HepG2 (cell line): ENCODE data around the gene C16orf82. TPM values are rescaled to one million over a fixed set of nuclear protein-coding genes. Genes with fewer than 3 reads are reported as not detected.

Experiments used
- ATAC-seq: fragments of 200-7000 bp; cut with Tn5 transposase; 3 replicates; pipeline ENCODE4 v1.9.1; 2020; ENCODE audit warnings: mild to moderate bottlenecking, moderate library complexity
- BruUV-seq: library from RNA; stranded (reverse); fragments of 400-500 nt; replicated peaks from 2 replicates; lab custom pipeline; 2021; lab: Mats Ljungman, UMichigan
- CTCF ChIA-PET: fragments of 300-600 bp; formaldehyde crosslinking; extraction: SDS; loops from one replicate; lab custom pipeline; 2021; ENCODE audit warnings: low total read pairs, inconsistent platforms, low intra/inter-chr PET ratio; lab: Yijun Ruan, JAX
- POLR2A ChIA-PET: fragments of 350-600 bp; sonication (Branson Sonifier 250); formaldehyde crosslinking; loops from one replicate; lab custom pipeline; 2020; ENCODE audit warnings: antibody characterized with exemption, inconsistent platforms; lab: Yijun Ruan, JAX
- DNase-seq: peaks from one replicate; pipeline ENCODE4 v3.0.0-alpha.2; 2015; ENCODE audit warnings: low spot score
- FAIRE-seq: peaks from 3 replicates; lab custom pipeline; 2011; peaks lifted over from hg19 to GRCh38; lab: Jason Lieb, UNC
- H2AFZ ChIP-seq: one replicate; pipeline ENCODE4 v1.6.1; 2011; ENCODE audit warnings: low read length, inconsistent platforms
- H3K27ac ChIP-seq: fragments of 300-600 bp; 3 replicates; pipeline ENCODE4 v1.8.0; 2011; ENCODE audit warnings: mixed run types, mild to moderate bottlenecking, mixed read lengths, low read length, inconsistent platforms; ENCODE audit not compliant: insufficient read depth; ENCODE audit errors: extremely low read length
- H3K27me3 ChIP-seq, 2 experiments: fragments of 200-600 bp in 1 of 2; 2 replicates in 1 of 2; 3 replicates in 1 of 2; pipeline versions ENCODE4 v1.6.0 to v1.8.0; 2011; ENCODE audit warnings: low read length in 2 of 2, mild to moderate bottlenecking in 2 of 2, moderate library complexity in 2 of 2, inconsistent platforms in 1 of 2; ENCODE audit not compliant: insufficient read depth in 2 of 2, control insufficient read depth in 1 of 2
- H3K36me3 ChIP-seq, 2 experiments: fragments of 200-600 bp in 1 of 2; replicated peaks in 1 of 2; 2 replicates in 1 of 2; 3 replicates in 1 of 2; pipeline versions ENCODE4 v1.5.1 to v1.8.0; 2011; ENCODE audit warnings: low read length in 2 of 2, inconsistent platforms in 1 of 2; ENCODE audit not compliant: insufficient read depth in 2 of 2, control insufficient read depth in 1 of 2
- H3K4me1 ChIP-seq: 2 replicates; pipeline ENCODE4 v1.5.1; 2012; ENCODE audit warnings: low read length, inconsistent platforms; ENCODE audit not compliant: insufficient read depth
- H3K4me2 ChIP-seq: 2 replicates; pipeline ENCODE4 v1.6.0; 2011; ENCODE audit warnings: low read depth, low read length, inconsistent platforms
- H3K4me3 ChIP-seq, 3 experiments: fragments of 200-600 bp in 1 of 3; sonication (generic), shearing (Covaris generic) in 1 of 3; replicated peaks in 1 of 3; 2 replicates each; pipeline ENCODE4 v1.5.1; 2011 to 2016; ENCODE audit warnings: low read length in 3 of 3, inconsistent platforms in 2 of 3, low read depth in 2 of 3, mild to moderate bottlenecking in 2 of 3, control low read depth in 1 of 3, mixed read lengths in 1 of 3; ENCODE audit not compliant: insufficient read depth in 1 of 3
- H3K79me2 ChIP-seq: one replicate; pipeline ENCODE4 v1.6.1; 2011; ENCODE audit warnings: low read length, inconsistent platforms; ENCODE audit not compliant: insufficient read depth
- H3K9ac ChIP-seq: 2 replicates; pipeline ENCODE4 v1.6.0; 2011; ENCODE audit warnings: mild to moderate bottlenecking, low read depth, low read length, inconsistent platforms; ENCODE audit not compliant: insufficient read depth
- H3K9me3 ChIP-seq: 2 replicates; pipeline ENCODE4 v1.5.1; 2012; ENCODE audit warnings: mild to moderate bottlenecking, low read length
- H4K20me1 ChIP-seq: 2 replicates; pipeline ENCODE4 v1.6.0; 2011; ENCODE audit warnings: inconsistent platforms, mild to moderate bottlenecking, low read length, moderate library complexity; ENCODE audit not compliant: insufficient read depth
- CBX5 ChIP-seq: sonication (generic); formaldehyde crosslinking; IDR thresholded peaks from 2 replicates; pipeline ENCODE4 v1.4.0; 2020; ENCODE audit warnings: missing genetic modification reagents, borderline replicate concordance
- DNMT1 ChIP-seq: sonication (generic); formaldehyde crosslinking; IDR thresholded peaks from 2 replicates; pipeline ENCODE4 v1.5.1; 2020; ENCODE audit warnings: mild to moderate bottlenecking, missing genetic modification reagents
- E2F1 ChIP-seq: sonication (generic); formaldehyde crosslinking; IDR thresholded peaks from 2 replicates; pipeline ENCODE4 v1.5.0; 2020; ENCODE audit warnings: missing genetic modification reagents
- JUN ChIP-seq: sonication (generic); formaldehyde crosslinking; IDR thresholded peaks from 2 replicates; pipeline ENCODE4 v1.4.0; 2020; ENCODE audit warnings: mild to moderate bottlenecking, missing genetic modification reagents
- KLF11 ChIP-seq: IDR thresholded peaks from 2 replicates; pipeline ENCODE4 v1.6.1; 2016; ENCODE audit warnings: missing compliant biosample characterization
- NCOA5 ChIP-seq: sonication (generic); formaldehyde crosslinking; IDR thresholded peaks from 2 replicates; pipeline ENCODE4 v1.4.0; 2020; ENCODE audit warnings: missing genetic modification reagents
- NFAT5 ChIP-seq: sonication (generic); formaldehyde crosslinking; IDR thresholded peaks from 2 replicates; pipeline ENCODE4 v1.4.0; 2020; ENCODE audit warnings: missing genetic modification reagents
- PCBP2 ChIP-seq: fragments of 200-400 bp; formaldehyde crosslinking; optimal IDR thresholded peaks from 2 replicates; pipeline ENCODE3; 2018; ENCODE audit warnings: low read length, low read depth; ENCODE audit not compliant: poor library complexity, severe bottlenecking
- POLR2A ChIP-seq, 2 experiments: IDR thresholded peaks; 2 replicates each; pipeline ENCODE4 v1.6.1; 2011; ENCODE audit warnings: low read depth in 2 of 2, low read length in 2 of 2, mild to moderate bottlenecking in 1 of 2, moderate library complexity in 1 of 2; ENCODE audit not compliant: insufficient read depth in 1 of 2
- ZNF225 ChIP-seq: sonication (generic); formaldehyde crosslinking; IDR thresholded peaks from 2 replicates; pipeline ENCODE4 v1.4.0; 2020; ENCODE audit warnings: mild to moderate bottlenecking, missing genetic modification reagents
- ZNF572 ChIP-seq: sonication (generic); formaldehyde crosslinking; IDR thresholded peaks from 2 replicates; pipeline ENCODE4 v1.5.1; 2020; ENCODE audit warnings: mild to moderate bottlenecking, missing genetic modification reagents
- WGBS: methylation state at CpG from one replicate; pipeline ENCODE4 v1.1.6; 2017; ENCODE audit warnings: low lambda C conversion rate; 5-methylcytosine and 5-hydroxymethylcytosine counted together
- in situ Hi-C: cut with HindIII; loops from 2 replicates; pipeline ENCODE4 v1.10.0; 2017; ENCODE audit warnings: low pct_unique_long_range_greater_than_20kb; ENCODE audit not compliant: extremely low pct_ligation_motif_present
- intact Hi-C: fragments of 100-400 bp; cut with micrococcal nuclease; formaldehyde crosslinking; loops from one replicate; pipeline ENCODE4 v1.10.0; 2022; ENCODE audit not compliant: unreplicated experiment
- polyA plus RNA-seq, 8 experiments: library from polyadenylated mRNA; depleted of rRNA in 3 of 8; stranded (reverse) in 7 of 8; unstranded in 1 of 8; fragments of >200 nt; fragmentation: Illumina TruSeq in 4 of 8; extraction: Trizol in 4 of 8; gene quantifications; 2 replicates each; pipeline versions ENCODE4 v1.2.1 to v1.2.3, GENCODE V29; 2011 to 2016; ENCODE audit warnings: low read depth in 4 of 8, missing spikeins in 1 of 8, mixed read lengths in 1 of 8; ENCODE audit not compliant: insufficient read depth in 1 of 8
- total RNA-seq, 5 experiments: library from RNA; depleted of rRNA; stranded (reverse); fragments of >200 nt; fragmentation: Illumina TruSeq; extraction: Trizol; gene quantifications; 2 replicates each; pipeline ENCODE4 v1.2.3, GENCODE V29; 2016; ENCODE audit warnings: low read depth in 1 of 5

Gene C16orf82
- total and polyA plus RNA-seq, 2 of the 13 experiments (the other 11 are each of a cell fraction or from before 2014, with no cell fraction given): not detected

- FAIRE-seq (no peak), DNase-seq (no peak), ATAC-seq (no peak)
- POLR2A ChIA-PET: no interaction called here
- H2AFZ ChIP-seq: no peak overlapping the region
- TF ChIP-seq PCBP2 (no peak), ZNF225 (CRISPR knock-in tag) (no peak), POLR2A (IDR thresholded peaks at IDR 0.05; ENCODE audit: insufficient read depth in 1 of 2, low read depth in 2 of 2, low read length in 2 of 2) (no peak), JUN (CRISPR knock-in tag) (no peak)
- no peaks in the 10 kb centered on the region for H3K9me3 ChIP-seq
- H3K27ac ChIP-seq: no peak overlapping the region
- H3K9ac ChIP-seq: no peak overlapping the region
- WGBS: 0% methylated on average over 1 of the region's 3 CpGs
- no TSS peak for BruUV-seq
- H3K36me3 ChIP-seq: no peaks in the 10 kb centered on the region
- no peak overlapping the region for H3K4me3 ChIP-seq
- H3K27me3 ChIP-seq: peaks cover 0 to 12% of the 10 kb centered on the region in 2 experiments; a peak in 2 of 5 replicates
- CTCF ChIA-PET: no interaction called here
- H3K4me1 ChIP-seq: no peaks in the 10 kb centered on the region
- no peaks in the 10 kb centered on the region for H3K79me2 ChIP-seq
- in situ Hi-C loops (loop anchor here (10.0 kb wide), 1 partner anchor 57 kb away; no protein-coding TSS in a partner anchor), intact Hi-C loops (no loop called here)
- no peak overlapping the region for H3K4me2 ChIP-seq
- no peaks in the 10 kb centered on the region for H4K20me1 ChIP-seq
Observed at GRCh38 chr16:27058299-27058698, 8.4 kb upstream of the C16orf82 start.

GRCh38 chr16:27070776-27071175 is 4.0 kb downstream of the C16orf82 start:
- ChIA-PET CTCF (no interaction called here), POLR2A (no interaction called here)
- Histone ChIP-seq H3K27me3 (peaks cover 12 to 56% of the 10 kb centered on the region in 2 experiments), H3K79me2 (no peaks in the 10 kb centered on the region), H3K27ac (no peak overlapping the region), H2AFZ (no peak overlapping the region), H4K20me1 (no peaks in the 10 kb centered on the region), H3K4me2 (no peak overlapping the region), H3K9me3 (0 out of 2 replicates have a peak, but pooled peaks cover 3% of the 10 kb centered on the region), H3K4me1 (no peaks in the 10 kb centered on the region), H3K9ac (no peak overlapping the region), H3K36me3 (no peaks in the 10 kb centered on the region), H3K4me3 (no peak overlapping the region)
- intact Hi-C loops: no loop called here
- FAIRE-seq: no peak
- DNase-seq: no peak
- in situ Hi-C loops: no loop called here
- BruUV-seq: no TSS peak
- ATAC-seq: no peak
- TF ChIP-seq NCOA5 (CRISPR knock-in tag) (no peak), NFAT5 (CRISPR knock-in tag) (no peak), DNMT1 (CRISPR knock-in tag) (no peak), KLF11 (no peak), E2F1 (CRISPR knock-in tag) (no peak), CBX5 (CRISPR knock-in tag) (no peak), ZNF572 (CRISPR knock-in tag) (no peak)
- WGBS: 7% methylated on average over 6 of the region's 6 CpGs
